Mesenteric fat pad (tissue), 1 donor: ENCODE measurements around the gene NEURL1. TPM values are rescaled to one million over a fixed set of nuclear protein-coding genes. Genes with fewer than 3 reads are reported as not detected.

Source experiments
- DNase-seq: peaks from one replicate; pipeline ENCODE4 v3.0.0-alpha.2; 2020; ENCODE audit warnings: low spot score
- total RNA-seq: library from RNA; stranded (reverse); fragmentation: NEBNext Ultra II Directional; extraction: Animal tissue kit (Norgen Biotek cat#: 25700); gene quantifications from one replicate; pipeline ENCODE4 v1.2.1, GENCODE V29; 2021
- donor health status: DM: yes; HTN: yes; CAD: no.

The NEURL1 gene
- total RNA-seq, 1 donor from 2014 or later: 0.13 TPM

- no peak for DNase-seq
Observed at GRCh38 chr10:103562383-103562782, 68.9 kb downstream of the NEURL1 start.

DNA sequence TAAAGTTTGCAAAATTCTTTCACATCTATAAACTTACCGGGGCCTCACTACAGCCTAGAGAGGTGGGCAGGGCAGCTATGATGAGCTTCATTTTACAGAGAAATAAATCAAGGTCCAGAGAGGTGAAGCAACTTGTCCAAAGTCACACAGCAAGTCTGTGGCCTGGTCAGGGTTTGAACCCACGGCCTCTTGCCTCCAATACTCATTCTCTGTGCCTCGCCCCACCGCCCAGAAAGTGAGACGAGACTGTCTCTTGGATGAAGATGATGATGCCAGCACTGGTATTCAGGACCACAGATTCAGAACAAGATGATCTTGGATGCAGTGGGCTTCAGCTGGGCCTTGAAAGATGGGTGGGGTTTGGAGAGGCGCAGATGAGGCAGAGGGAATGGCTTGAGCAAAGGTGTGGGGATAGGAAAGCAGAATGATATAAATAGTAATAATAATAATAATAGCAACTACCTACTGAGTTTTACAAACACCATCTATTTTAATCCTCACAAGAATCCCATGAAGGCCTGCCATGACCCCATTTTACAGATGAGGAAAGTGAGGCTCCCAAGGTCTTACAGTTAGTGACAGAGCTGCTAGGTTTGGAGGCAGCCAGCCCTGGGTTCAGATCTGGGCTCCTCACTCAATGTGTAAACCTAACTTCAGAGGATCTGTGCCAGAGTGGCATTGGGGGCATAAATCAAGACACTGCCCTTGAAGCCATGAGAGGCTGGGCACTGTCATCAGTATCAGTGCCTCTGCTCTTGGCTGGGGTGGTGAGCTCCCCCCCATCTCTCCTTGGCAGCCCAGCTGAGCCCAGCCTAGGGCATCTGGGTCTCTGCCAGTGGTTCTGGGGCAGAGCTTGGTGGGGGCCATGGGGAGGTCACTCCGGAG is 70.0 kb downstream of the NEURL1 start:
- DNase-seq: no peak

- DNase-seq: no peak
Observed at GRCh38 chr10:103564116-103564501, 70.6 kb downstream of the NEURL1 start.

GRCh38 chr10:103564776-103565520 is 71.4 kb downstream of the NEURL1 start:
- DNase-seq: no peak

- DNase-seq: no peak
Observed at GRCh38 chr10:103566536-103566935, 73.0 kb downstream of the NEURL1 start.

DNA sequence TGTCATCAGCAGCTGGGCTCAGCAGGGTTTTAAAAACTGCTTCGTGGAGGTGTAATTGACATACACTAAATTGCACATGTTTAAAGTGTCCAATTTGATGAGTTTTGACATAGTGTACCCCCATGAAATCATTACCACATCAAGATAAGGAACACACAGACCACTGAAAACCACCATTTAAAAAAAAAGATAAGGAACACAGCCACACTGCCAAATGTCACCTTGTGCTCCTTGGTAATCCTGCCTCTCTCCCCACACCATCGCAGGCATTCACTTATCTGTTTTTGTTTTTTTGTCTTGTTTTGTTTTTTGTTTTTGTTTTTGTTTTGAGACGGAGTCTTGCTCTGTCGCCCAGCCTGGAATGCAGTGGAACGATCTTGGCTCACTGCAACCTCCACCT is 75.0 kb downstream of the NEURL1 start:
- DNase-seq: no peak

DNA sequence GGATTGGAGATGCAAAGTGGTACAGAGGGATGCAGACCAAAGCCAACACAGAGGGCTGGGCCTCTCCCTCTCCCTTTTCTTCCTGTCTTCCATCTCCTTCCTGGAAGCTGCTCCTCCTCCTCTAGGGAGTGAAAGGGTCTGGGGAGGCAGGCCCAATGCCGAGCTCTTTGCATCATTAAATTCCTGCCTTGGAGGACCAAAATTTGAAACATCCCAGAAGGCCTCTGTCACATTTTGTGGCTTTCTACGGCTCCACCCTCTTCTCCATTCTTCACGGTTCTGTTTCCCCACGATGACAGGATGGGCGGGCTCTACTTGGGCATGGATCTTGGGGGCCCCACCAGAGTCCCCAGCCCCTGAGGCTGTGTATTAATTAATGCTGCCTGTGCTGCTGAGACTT is 76.4 kb downstream of the NEURL1 start:
- DNase-seq: no peak

DNA sequence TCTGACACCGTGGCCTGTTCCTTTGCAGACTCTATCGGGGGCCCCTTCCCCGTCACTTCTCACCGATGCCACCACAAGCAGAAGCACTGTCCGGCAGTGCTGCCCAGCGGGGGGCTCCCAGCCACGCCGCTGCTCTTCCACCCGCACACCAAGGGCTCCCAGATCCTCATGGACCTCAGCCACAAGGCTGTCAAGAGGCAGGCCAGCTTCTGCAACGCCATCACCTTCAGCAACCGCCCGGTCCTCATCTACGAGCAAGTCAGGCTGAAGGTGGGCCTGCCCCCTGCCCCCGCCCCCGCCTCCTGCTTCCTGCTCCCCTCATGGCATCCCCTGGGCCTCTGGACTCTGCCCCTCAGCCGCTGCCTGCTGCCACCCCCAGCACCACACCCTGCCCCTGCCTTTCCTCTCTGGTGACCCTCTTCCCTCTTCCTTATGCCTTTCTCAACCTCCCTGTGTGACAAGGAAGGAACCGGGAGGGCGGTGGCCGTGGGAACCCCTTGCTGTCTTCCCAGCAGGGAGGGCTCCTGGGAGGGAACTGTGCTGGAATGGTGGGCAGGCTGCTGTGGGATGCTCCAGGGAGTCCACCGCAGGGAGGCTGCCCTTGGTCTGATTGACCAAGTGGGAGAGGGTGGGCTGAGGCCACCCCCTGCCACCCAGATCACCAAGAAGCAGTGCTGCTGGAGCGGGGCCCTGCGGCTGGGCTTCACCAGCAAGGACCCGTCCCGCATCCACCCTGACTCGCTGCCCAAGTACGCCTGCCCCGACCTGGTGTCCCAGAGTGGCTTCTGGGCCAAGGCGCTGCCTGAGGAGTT is 77.5 kb downstream of the NEURL1 start:
- DNase-seq: no peak

GRCh38 chr10:103571656-103571975 is 78.1 kb downstream of the NEURL1 start:
- no peak for DNase-seq

DNA sequence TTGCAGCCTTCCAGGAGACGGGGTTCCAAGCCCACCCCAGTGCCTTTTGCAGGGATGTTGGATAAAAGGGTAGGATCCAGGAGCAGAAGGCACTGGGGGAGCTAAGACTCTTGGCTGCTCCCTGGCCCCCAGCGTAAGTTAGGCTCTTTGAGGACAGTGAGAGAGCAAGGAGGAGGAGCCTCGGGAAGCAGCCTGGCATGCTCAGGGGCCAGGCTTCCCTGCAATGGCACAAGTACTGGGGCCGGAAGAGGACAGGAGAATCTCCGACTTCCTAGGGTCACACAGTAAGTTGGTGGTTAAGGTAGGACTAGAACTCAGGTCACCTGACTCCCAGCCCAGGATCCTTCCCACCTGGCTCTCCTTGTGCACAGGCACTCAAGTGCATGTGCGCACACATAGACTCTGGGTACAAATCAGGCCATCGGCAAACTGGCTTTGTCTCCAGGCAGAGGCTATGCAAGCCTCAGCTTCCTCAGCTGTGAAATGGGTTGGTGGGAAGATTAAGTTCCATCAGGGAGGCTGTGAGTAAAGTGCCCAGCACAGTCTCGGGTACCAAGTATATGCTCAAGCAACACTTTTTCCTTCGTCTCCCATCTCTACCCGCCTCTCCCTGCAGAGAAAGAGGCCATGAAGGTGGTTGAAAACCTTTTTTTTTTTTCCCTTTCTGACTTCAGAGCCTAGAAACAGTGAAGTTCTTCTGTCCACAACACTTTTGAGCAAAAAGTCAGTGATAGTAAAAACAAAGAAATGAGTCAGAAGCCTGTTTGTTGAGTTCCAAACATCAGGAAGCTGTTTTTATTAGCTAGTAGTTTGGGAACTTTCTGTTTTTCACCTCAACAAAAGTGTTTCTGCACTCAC is 79.1 kb downstream of the NEURL1 start:
- DNase-seq: no peak

DNA sequence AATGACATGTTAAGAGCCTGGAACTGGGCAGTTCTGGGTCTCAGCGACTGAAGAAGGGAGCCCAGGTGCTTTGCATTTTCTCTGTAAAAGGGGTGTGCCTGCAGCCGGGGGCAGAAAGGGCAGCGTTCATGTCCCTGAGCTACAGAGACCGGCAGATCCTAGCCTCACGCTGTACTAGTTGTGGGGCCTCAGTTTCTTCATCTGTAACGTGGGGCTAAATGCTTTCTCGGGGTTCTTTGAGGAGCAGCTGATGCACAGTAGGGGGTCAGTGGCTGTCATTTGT is 79.6 kb downstream of the NEURL1 start:
- DNase-seq: no peak

DNA sequence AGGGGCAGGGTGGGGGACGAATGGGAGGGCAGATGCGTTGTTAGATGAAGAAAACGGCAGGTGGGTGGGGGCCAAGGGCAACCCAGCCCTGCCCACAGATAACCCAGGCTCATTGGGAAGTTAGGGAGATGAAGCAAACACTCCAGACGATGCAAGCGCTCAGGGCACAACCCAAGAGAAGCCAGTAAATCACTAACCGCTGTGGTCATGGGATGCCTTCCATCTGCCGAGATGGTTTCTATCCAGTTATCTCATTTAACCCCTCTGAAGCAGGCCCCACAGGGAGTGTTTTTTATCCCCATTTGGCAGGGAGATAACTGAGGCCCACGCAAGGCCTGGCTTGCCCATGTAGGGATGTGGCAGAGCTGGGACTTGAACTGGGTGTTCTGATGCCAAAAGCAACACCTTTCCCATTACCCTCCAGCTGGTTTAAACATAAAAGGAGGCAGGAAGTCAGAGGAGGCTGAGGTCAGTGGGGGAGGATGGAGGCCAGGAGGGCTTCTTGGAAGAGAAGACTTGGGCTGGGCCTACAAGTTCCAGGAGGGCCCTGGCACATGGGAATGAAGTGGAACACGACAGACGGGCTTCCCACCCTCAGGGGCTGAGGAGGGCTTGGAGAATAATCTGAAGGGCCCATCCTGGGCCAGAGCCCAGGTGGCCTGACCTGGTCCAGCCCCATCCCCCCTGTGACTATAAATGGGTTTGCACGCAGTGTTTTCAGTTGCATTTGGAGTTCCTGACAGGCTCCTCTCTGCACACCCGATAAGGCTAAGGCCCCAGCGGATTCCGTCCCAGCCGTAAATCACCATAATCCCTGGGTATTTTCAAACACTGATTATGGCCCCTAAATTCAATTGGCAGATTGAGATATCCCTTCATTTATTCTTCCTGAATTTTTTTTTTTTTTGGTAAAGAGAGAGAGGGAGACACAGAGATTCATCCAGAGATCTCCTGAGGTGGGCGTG is 80.9 kb downstream of the NEURL1 start:
- no peak for DNase-seq

GRCh38 chr10:103575416-103576075 is 82.0 kb downstream of the NEURL1 start:
- DNase-seq: no peak

DNA sequence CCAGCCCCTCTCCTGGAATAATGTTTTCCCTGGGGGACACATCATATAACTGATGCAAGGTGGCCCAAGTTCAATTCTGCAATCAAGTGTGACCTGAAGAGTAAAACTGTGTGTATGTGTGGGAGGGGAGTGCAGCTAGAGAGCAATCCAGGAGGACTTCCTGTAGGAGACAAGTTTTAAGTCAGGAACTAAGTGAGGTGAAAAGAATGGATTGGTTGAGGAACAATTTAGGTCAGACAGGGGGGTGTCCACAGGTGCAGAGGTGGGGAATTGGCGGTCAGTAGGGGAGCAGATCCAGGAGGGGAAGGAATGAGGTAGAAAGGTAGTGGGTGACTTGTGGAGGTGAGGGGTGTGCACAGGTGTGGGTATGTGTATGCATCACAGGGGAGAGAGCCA is 82.6 kb downstream of the NEURL1 start:
- DNase-seq: no peak

GRCh38 chr10:103576862-103577261 is 83.4 kb downstream of the NEURL1 start:
- no peak for DNase-seq

DNA sequence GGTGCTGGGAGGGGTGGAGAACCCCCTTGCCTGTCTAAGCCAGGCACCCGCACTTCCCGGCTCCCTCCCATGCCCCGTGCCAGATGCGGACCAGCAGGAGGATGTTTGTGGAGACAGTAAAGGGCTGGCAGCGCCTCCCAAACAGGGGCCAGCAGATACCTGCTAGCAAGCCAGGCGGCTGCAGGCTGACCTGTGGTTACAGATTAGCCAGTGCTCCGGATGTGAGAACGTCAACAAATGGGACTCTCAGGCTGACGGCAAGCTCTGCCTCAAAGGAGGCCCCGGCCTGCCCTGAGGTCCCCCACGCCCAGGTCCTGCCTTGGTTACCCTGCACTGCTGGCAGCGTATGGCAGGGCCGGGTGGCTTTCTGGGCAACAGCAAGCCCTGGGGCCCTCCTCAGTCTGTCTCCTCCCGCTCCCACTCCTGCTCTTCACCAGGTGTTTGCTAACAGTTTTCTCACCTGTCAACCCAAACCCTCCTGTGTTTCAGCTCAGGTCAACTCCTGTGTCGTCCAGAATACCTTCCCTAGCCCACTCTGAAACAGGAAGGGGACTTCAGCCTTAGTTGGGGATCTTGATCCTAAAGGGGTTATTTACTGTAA is 85.4 kb downstream of the NEURL1 start:
- DNase-seq: no peak

DNA sequence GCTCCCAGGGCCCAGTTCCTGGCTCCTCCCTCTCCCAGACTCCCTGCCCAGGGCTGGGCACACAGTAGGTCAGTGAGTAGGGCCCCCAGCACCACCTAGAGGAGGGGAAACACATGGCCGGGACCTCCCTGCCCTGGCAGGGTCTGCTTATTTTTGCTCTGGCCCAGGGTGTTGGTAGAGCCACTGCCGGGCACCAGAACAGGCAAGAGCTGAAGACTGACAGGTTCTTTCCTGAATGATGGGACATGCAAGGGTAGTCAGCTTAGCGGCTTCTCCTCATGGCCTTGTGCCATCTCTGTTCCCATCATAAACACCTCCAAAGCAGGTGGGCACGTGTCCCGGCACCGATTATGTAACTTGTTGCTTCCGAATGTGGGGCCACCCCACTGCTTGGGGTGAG is 86.5 kb downstream of the NEURL1 start:
- no peak for DNase-seq

- no peak for DNase-seq
Observed at GRCh38 chr10:103580430-103580829, 86.9 kb downstream of the NEURL1 start.

GRCh38 chr10:103581499-103581898 is 88.0 kb downstream of the NEURL1 start:
- DNase-seq: no peak
